Mesodermal cell (in vitro differentiated cells): ENCODE results near the gene CACNA1I.

ENCODE experiments used
- H3K27ac ChIP-seq: 2 replicates; pipeline ENCODE4 v1.7.0; 2013; ENCODE audit warnings: mild to moderate bottlenecking, low read depth, low read length, moderate library complexity; ENCODE audit not compliant: severe bottlenecking
- H3K36me3 ChIP-seq: 2 replicates; pipeline ENCODE4 v1.7.1; 2013; ENCODE audit warnings: mild to moderate bottlenecking, low read length, moderate library complexity; ENCODE audit not compliant: control insufficient read depth, insufficient read depth
- H3K4me1 ChIP-seq: one replicate; pipeline ENCODE4 v1.7.1; 2013; ENCODE audit warnings: mild to moderate bottlenecking, low read length; ENCODE audit not compliant: insufficient read depth, control insufficient read depth, poor library complexity, severe bottlenecking
- H3K4me3 ChIP-seq: 2 replicates; pipeline ENCODE4 v1.7.0; 2013; ENCODE audit warnings: low read length, control low read depth, mild to moderate bottlenecking; ENCODE audit not compliant: insufficient read depth, poor library complexity, severe bottlenecking; ENCODE audit errors: extremely low read depth
- H3K9me3 ChIP-seq: 2 replicates; pipeline ENCODE4 v1.7.1; 2013; ENCODE audit warnings: mild to moderate bottlenecking, low read length, moderate library complexity; ENCODE audit not compliant: control insufficient read depth
- WGBS, 2 experiments: methylation state at CpG; one replicate each; pipeline ENCODE4 v1.1.5; 2013; ENCODE audit warnings: missing lambda C conversion rate in 2 of 2; ENCODE audit not compliant: insufficient coverage in 2 of 2; 5-methylcytosine and 5-hydroxymethylcytosine counted together

Gene CACNA1I

DNA sequence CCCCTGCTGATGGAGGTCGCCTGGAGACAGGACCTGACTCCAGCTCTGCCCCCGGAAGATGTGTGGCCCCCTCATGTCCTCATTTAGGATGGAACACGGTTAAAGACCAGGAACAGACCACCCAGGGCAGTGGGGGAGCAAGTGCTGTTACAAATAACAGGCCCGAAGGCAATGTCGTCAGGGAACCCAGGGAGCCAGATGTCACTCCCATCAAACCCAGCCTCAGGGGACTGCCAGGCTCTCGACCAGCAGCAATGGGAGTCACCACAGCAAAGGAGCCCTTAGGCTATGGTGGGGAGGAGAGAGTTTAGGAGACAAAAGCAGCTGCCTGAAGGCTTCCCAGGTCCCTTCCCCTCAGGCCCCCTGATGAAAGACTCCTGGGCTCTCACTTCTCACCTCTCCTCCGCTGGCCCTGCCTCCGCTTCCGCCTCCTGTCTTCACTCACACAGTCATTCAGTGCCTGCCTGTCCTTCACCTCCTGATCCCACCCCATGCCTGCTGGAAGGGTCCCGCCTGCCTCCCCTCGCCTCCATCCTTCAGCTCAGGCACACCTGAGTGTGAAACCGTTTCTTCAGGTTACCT lies 42.4 kb upstream of the CACNA1I start:
- 81% methylated on average over 9 to 11 of the region's 12 CpGs for WGBS, 2 experiments
- no peaks in the 10 kb centered on the region for H3K9me3 ChIP-seq
- H3K36me3 ChIP-seq = peaks cover 52% of the 10 kb centered on the region
- no peak overlapping the region for H3K27ac ChIP-seq
- H3K4me1 ChIP-seq = peaks cover 20% of the 10 kb centered on the region
- no peak overlapping the region for H3K4me3 ChIP-seq

DNA sequence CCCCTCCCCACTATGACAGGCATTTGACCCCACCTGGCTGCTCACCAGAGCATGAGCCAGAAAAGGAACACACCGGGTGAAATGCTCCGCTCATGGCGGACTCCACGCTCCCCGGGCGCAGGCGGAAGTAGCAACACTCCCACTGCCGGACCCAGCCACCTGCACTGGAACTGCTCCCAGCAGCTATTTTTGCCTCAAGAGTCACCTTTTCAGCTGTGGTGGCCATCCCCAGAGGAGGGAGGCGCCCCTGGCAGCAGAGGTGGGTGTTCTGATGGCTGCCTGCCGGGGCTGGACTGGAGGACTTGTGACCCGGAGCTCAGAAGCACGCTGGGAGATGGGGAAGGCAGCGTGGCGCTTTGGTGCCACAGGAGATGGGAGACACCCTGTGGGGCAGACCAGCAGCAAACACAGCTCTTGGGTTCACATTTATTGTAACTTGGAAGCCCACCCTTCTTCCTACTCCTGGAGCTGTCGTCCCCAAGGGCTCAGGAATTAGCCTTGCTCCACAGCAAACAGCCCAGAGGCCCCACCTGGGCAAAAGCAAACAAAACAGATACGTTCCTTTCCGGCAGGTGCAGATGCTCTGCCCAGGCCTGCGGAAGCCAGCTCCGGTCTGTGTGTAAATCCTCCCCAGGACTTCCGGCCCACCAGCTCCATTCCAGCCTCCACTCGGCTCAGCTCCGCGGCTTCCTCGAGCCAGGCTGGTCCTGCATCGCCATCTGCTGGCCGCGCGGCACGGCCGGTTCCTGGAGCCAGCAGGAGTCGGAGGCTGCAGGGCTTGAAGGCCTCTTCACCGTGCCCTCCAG lies 41.7 kb upstream of the CACNA1I start:
- Histone ChIP-seq H3K36me3 (peaks cover 48% of the 10 kb centered on the region), H3K4me1 (peaks cover 20% of the 10 kb centered on the region), H3K27ac (peak overlapping the region; percentile 45), H3K9me3 (no peaks in the 10 kb centered on the region), H3K4me3 (no peak overlapping the region)
- 29 to 48% methylated on average over 24 to 31 of the region's 32 CpGs for WGBS, 2 experiments

DNA sequence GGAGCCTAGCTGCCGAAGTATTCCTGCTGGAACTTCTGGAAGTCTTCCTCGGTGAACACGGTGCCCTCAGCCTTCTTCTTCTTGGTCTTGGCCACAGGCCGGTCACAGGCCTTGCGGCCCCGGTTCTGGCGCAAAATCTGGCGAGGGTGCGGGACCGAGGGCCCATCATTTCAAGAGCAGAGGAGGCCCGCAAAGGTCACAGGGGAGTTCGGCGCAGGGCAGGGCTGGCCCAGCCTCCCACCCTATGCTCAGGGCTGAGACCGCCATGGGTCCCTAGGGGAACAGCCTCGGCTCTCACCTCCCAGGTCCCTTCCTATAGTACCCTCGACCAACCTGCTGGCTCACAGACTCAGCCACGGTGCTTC lies 41.1 kb upstream of the CACNA1I start:
- Histone ChIP-seq H3K9me3 (no peaks in the 10 kb centered on the region), H3K36me3 (peaks cover 42% of the 10 kb centered on the region), H3K27ac (peak overlapping the region; percentile 45), H3K4me1 (peaks cover 15% of the 10 kb centered on the region), H3K4me3 (no peak overlapping the region)
- whole genome bisulfite sequencing, 2 experiments = 74 to 76% methylated on average over 14 to 16 of the region's 17 CpGs

DNA sequence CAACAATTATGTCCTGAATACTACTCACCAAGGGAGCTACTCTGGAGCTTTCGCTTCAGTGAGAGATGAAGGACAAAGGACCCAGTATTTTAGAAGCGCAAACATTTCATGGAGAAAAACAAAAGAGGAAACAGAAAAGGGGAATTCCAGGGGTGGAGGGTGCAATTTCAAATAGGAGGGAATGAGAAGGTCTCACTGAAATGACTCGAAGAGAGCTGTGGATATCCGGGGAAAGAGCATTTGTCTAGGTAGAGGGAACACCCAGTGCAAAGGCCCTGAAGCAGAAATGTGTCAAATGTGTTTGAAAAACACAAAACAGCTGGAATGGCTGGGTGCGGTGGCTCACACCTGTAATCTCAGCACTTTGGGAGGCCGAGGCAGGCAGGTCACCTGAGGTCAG lies 40.4 kb upstream of the CACNA1I start:
- WGBS, 2 experiments = 95 to 96% methylated on average over 6 of the region's 6 CpGs
- Histone ChIP-seq H3K36me3 (peaks cover 36% of the 10 kb centered on the region), H3K4me1 (peaks cover 16% of the 10 kb centered on the region), H3K9me3 (no peaks in the 10 kb centered on the region), H3K27ac (no peak overlapping the region), H3K4me3 (no peak overlapping the region)

DNA sequence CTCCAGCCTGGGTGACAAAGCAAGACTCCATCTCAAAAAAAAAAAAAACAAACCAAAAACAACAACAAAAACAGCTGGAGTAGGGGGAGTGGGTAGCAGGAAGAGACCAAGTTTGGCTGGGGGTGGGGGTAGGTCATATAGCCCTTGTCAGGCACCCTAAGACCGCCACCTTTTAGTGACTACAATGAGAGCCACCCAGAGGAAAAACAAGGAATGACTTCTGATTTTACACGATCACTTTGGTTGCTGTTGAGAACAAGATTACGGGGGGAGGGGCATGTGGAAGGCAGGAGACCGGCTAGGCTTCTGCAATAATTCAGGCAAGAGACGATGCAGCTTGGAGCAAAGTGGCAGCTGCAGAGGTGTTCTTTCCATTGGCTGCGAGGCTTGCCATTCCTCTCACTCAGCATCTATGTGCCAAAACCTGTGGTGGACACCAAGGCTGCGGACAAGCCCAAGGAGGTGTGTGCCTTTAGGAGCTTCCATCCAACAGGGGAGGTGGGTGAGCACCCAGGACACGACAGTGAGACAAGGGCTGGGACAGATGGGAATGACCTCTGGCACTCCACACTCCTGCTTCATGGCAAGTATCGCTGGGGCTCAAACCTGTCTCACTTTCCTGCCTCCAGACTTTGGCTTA lies 39.7 kb upstream of the CACNA1I start:
- Histone ChIP-seq H3K9me3 (no peaks in the 10 kb centered on the region), H3K36me3 (peaks cover 31% of the 10 kb centered on the region), H3K4me3 (no peak overlapping the region), H3K4me1 (peaks cover 17% of the 10 kb centered on the region), H3K27ac (no peak overlapping the region)
- 81 to 84% methylated on average over 9 of the region's 9 CpGs for WGBS, 2 experiments

DNA sequence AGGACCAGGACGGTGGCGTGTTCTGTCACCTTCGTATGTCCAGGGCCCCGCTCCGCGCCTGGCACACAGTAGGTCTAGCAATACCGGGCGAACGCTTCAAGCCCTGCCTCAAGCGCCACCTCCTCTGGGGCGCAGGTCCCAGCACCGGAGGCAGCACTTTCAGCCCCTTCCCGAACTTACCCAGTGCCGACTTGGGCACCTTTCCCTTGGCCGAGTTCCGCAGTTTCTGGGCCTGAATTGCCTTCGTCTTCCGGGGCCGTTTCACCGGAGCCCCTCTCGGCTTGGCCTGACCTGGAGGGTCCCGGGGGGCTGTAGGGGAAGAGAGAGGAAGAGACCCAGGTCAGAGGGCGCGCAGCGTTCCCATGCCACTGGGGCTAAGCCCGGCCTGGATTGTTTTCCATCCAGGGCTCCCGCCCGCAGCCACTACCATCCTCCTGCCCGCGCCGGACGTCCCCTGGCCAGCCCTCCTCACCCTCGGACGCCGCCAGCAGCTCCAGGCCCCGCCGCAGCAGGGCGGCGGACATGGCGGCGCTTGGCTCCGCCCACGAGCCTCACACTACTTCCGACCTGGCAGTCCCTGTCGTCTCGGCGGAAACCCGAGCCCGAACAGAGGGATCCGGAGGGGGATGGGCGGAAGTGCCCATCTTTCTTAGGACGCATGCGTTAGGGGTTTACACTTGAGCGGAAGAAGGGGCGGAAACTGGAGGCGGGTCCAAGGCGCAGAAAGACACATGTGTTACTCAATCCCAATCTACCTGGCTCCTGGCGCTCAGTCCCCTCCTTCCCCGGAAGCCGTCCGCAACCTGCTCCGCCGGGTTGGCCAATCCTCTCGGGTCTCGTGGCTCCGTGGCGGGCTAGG lies 38.1 kb upstream of the CACNA1I start, which contains the start of gene RPS19BP1:
Gene RPS19BP1 (minus strand): TSS at position 534 of the 859 bp plus-strand sequence. CDS start 10 bp downstream, at position 524.
- 1% methylated on average over 54 to 57 of the region's 67 CpGs for WGBS, 2 experiments
- Histone ChIP-seq H3K27ac (peak within 1 kb of the TSS; percentile 23), H3K4me1 (peaks cover 17% of the 10 kb centered on the region), H3K36me3 (peaks cover 31% of the 10 kb centered on the region), H3K9me3 (no peaks in the 10 kb centered on the region), H3K4me3 (peak within 1 kb of the TSS; percentile 94)

DNA sequence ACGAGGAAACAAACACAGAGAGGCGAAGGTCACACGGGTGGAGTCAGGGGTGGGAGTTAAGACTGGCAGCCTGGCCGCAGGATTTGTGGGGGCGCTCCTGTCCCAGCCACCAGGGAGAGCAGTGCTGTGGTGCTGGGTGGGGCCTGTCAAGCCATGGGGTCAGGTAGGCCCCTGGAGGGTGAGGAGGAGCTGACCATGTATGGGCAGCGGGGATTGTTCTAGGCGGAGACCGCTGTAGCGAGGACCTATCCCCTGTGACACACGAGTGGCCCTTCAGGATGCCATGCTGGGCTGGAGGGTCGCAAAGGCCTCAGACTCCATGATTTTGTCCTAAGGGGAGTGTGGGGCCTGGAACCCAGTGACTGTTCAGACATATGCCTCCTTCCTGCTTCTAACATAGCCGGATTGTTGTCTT lies 36.5 kb upstream of the CACNA1I start:
- WGBS, 2 experiments = 85 to 91% methylated on average over 9 to 10 of the region's 12 CpGs
- peaks cover 17% of the 10 kb centered on the region for H3K4me1 ChIP-seq
- H3K36me3 ChIP-seq = peaks cover 24% of the 10 kb centered on the region
- H3K4me3 ChIP-seq = no peak overlapping the region
- H3K27ac ChIP-seq = no peak overlapping the region
- no peaks in the 10 kb centered on the region for H3K9me3 ChIP-seq

DNA sequence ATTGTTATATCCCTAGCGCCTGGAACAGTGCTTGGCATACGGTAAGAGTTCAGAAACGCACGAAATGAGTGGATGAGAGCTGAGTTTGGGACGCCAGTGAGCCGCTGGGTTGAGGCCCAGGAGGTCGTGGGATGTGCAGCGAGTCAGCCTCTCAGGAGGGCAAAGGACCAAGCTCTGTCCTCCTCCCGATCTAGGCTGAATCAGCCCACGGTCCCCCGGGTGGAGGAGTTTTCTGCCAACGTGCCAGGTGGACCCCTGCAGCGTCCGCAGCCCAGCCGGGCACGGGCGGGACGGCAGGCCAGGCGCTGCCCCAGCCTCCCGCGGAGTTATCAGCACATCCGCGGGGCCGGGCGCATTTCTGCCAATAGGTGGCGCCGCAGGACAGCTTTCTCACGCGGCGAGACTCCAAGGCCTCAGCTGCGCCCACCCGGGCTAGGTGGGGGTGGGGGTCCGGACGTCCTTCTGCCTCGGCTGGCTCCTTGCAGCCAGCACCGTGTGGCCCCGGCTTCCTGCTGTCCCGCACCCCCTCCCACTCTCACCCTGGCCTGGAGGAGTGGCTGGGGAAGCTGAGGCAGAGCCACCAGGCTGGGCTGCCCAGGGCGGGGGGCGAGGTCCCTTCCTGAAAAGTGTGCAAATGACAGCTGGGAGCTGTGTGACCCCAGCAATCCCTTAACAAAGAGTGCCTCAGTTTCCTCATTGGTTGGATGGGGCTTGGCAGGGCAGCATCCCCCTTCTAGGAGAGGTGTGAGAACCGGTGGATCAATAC lies 35.8 kb upstream of the CACNA1I start:
- 15 to 18% methylated on average over 33 to 35 of the region's 41 CpGs for WGBS, 2 experiments
- H3K9me3 ChIP-seq = no peaks in the 10 kb centered on the region
- no peak overlapping the region for H3K27ac ChIP-seq
- H3K4me3 ChIP-seq = no peak overlapping the region
- peaks cover 17% of the 10 kb centered on the region for H3K4me1 ChIP-seq
- H3K36me3 ChIP-seq = peaks cover 19% of the 10 kb centered on the region

DNA sequence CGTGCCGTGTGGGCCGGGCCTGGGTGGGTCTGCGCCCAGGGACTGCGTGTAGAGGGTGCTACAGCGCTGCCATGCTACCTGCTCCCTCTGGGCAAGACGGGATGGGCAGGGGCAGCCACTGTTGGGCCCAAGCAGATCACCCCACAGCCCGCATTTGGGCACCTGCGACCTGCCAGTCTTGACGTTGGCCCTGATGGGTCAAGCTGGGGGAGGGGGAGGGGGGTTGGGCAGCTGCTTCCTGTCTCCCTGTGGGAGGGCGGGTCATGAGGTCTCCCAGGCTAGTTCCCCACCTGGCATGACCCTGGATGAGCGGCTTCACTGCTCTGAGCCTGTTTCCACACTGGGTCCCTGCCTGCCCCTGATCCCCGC lies 35.2 kb upstream of the CACNA1I start:
- Histone ChIP-seq H3K4me1 (peaks cover 17% of the 10 kb centered on the region), H3K36me3 (peaks cover 13% of the 10 kb centered on the region), H3K4me3 (no peak overlapping the region), H3K9me3 (no peaks in the 10 kb centered on the region), H3K27ac (no peak overlapping the region)
- 64 to 68% methylated on average over 6 to 10 of the region's 13 CpGs for WGBS, 2 experiments
